Vein endothelial cell (primary cell): Measurements from ENCODE around the gene PPP1R1C. TPM values are rescaled to one million over a fixed set of nuclear protein-coding genes. Genes with fewer than 3 reads are reported as not detected.

Source experiments
- small RNA-seq: library from RNA; depleted of rRNA; stranded (forward); fragments of <200 nt; gene quantifications from one replicate; pipeline ENCODE3, GENCODE V24; 2012
- total RNA-seq: library from RNA; depleted of rRNA; stranded (reverse); fragments of >200 nt; gene quantifications from 2 replicates; pipeline ENCODE4 v1.2.3, GENCODE V29; 2012

Gene PPP1R1C
- total RNA-seq, result under 0.01 and 0.10 TPM in 2 replicates

GRCh38 chr2:181985632-181986205, at the start of gene PPP1R1C:
Gene PPP1R1C (plus strand): TSS chr2:181985853. CDS start chr2:181986111, 258 bp downstream.

Small RNA genes within 50 kb of the gene (small RNA-seq; reads per million reads assigned to genes)
- not detected for gene RNA5SP113

Other genes with a start within 250 kb of the PPP1R1C start
- 170 and 319 TPM in 2 replicates for gene ITPRID2, start 94.1 kb upstream of the PPP1R1C start, total RNA-seq